Natural killer cell treated with Interleukin-12 subunit alpha and Interleukin-12 subunit beta and Interleukin-15 and Interleukin-18, amount 100 ng/mL, for 72 hours (primary cell): ENCODE measurements around the gene SMIM22. TPM values are rescaled to one million over a fixed set of nuclear protein-coding genes. Genes with fewer than 3 reads are reported as not detected.
A peak's percentile ranks its signal among the peaks of the same experiment; 100 is the strongest.

Source experiments
- ATAC-seq, 2 donors: fragments of 150-1000 bp; cut with Tn5 transposase in 1 of 2; sonication (Bioruptor Pico), chemical (Tn5 transposase) in 1 of 2; 2 replicates each; pipeline ENCODE4 v1.10.0; 2021
- DNase-seq: peaks from one replicate; pipeline ENCODE4 v3.0.0; 2022; ENCODE audit warnings: low spot score
- H3K27ac Mint-ChIP-seq, 2 donors: 1 replicate in 1 of 2; 2 replicates in 1 of 2; pipeline ENCODE4 v1.8.0; 2022; ENCODE audit warnings: mixed read lengths in 2 of 2, mild to moderate bottlenecking in 1 of 2, moderate library complexity in 1 of 2
- H3K27me3 Mint-ChIP-seq, 2 donors: 1 replicate in 1 of 2; 2 replicates in 1 of 2; pipeline ENCODE4 v1.8.0; 2022; ENCODE audit warnings: mixed read lengths in 2 of 2
- H3K36me3 Mint-ChIP-seq: one replicate; pipeline ENCODE4 v1.8.0; 2022; ENCODE audit warnings: mixed read lengths
- H3K4me1 Mint-ChIP-seq, 2 donors: 1 replicate in 1 of 2; 2 replicates in 1 of 2; pipeline ENCODE4 v1.8.0; 2022; ENCODE audit warnings: low read depth in 2 of 2, mixed read lengths in 2 of 2, mild to moderate bottlenecking in 1 of 2
- H3K4me3 Mint-ChIP-seq: one replicate; pipeline ENCODE4 v1.8.0; 2022; ENCODE audit warnings: mixed read lengths
- H3K9me3 Mint-ChIP-seq: 2 replicates; pipeline ENCODE4 v1.8.0; 2022; ENCODE audit warnings: mixed read lengths
- total RNA-seq, 2 donors: library from RNA; stranded (reverse); gene quantifications; one replicate each; pipeline ENCODE4 v1.2.3, GENCODE V29; 2022

SMIM22 gene
- total RNA-seq, 2 donors from 2014 or later, result not detected

GRCh38 chr16:4805231-4805630 is 10.1 kb downstream of the SMIM22 start:
- Mint-ChIP-seq H3K4me3 (no peak overlapping the region), H3K27ac (no peak overlapping the region), H3K4me1 (peaks cover 0 to 8% of the 10 kb centered on the region in 2 donors), H3K9me3 (no peaks in the 10 kb centered on the region), H3K27me3 (no peaks in the 10 kb centered on the region), H3K36me3 (peaks cover 7% of the 10 kb centered on the region)
- DNase-seq (no peak), ATAC-seq (no peak)

GRCh38 chr16:4806280-4806679 is 11.1 kb downstream of the SMIM22 start:
- Mint-ChIP-seq H3K36me3 (peaks cover 7% of the 10 kb centered on the region), H3K4me3 (no peak overlapping the region), H3K27me3 (no peaks in the 10 kb centered on the region), H3K9me3 (no peaks in the 10 kb centered on the region), H3K4me1 (peaks cover 0 to 5% of the 10 kb centered on the region in 2 donors), H3K27ac (no peak overlapping the region)
- DNase-seq (no peak), ATAC-seq (no peak)

GRCh38 chr16:4811242-4811641 is 16.1 kb downstream of the SMIM22 start:
- Mint-ChIP-seq H3K9me3 (no peaks in the 10 kb centered on the region), H3K27me3 (no peaks in the 10 kb centered on the region), H3K4me3 (no peak overlapping the region)

GRCh38 chr16:4811773-4812172 is 16.6 kb downstream of the SMIM22 start:
- no peak overlapping the region for H3K4me3 Mint-ChIP-seq
- DNase-seq, result no peak
- H3K36me3 Mint-ChIP-seq, result peaks cover 14% of the 10 kb centered on the region
- H3K27me3 Mint-ChIP-seq, result no peaks in the 10 kb centered on the region
- H3K4me1 Mint-ChIP-seq, result no peaks in the 10 kb centered on the region
- H3K27ac Mint-ChIP-seq, result no peak overlapping the region
- ATAC-seq, result peak; percentile 17 to 50
- H3K9me3 Mint-ChIP-seq, result no peaks in the 10 kb centered on the region

More at GRCh38 chr16:4811242-4811641, 16.1 kb downstream of the SMIM22 start:
- H3K36me3 Mint-ChIP-seq, result peaks cover 14% of the 10 kb centered on the region
- ATAC-seq (peak in 1 of 2 donors; percentile 41), DNase-seq (no peak)
- no peak overlapping the region for H3K27ac Mint-ChIP-seq
- H3K4me1 Mint-ChIP-seq, result no peaks in the 10 kb centered on the region

GRCh38 chr16:4813251-4814003 is 18.3 kb downstream of the SMIM22 start:
- ATAC-seq, result no peak
- Mint-ChIP-seq H3K36me3 (peaks cover 7% of the 10 kb centered on the region), H3K4me3 (no peak overlapping the region), H3K27me3 (no peaks in the 10 kb centered on the region), H3K4me1 (no peaks in the 10 kb centered on the region), H3K27ac (no peak overlapping the region), H3K9me3 (no peaks in the 10 kb centered on the region)
- no peak for DNase-seq

- no peaks in the 10 kb centered on the region for H3K9me3 Mint-ChIP-seq
- no peak for ATAC-seq
- peaks cover 0 to 4% of the 10 kb centered on the region in 2 donors for H3K4me1 Mint-ChIP-seq
- DNase-seq, result no peak
- H3K27me3 Mint-ChIP-seq, result no peaks in the 10 kb centered on the region
- H3K4me3 Mint-ChIP-seq, result no peak overlapping the region
- H3K36me3 Mint-ChIP-seq, result peaks cover 13% of the 10 kb centered on the region
- no peak overlapping the region for H3K27ac Mint-ChIP-seq
Observed at GRCh38 chr16:4814046-4814445, 18.9 kb downstream of the SMIM22 start.

GRCh38 chr16:4814542-4815173 is 19.5 kb downstream of the SMIM22 start:
- H3K4me1 Mint-ChIP-seq, result peaks cover 0 to 4% of the 10 kb centered on the region in 2 donors
- H3K27me3 Mint-ChIP-seq, result no peaks in the 10 kb centered on the region
- ATAC-seq, result no peak
- no peaks in the 10 kb centered on the region for H3K9me3 Mint-ChIP-seq
- no peak overlapping the region for H3K27ac Mint-ChIP-seq
- H3K36me3 Mint-ChIP-seq, result peaks cover 13% of the 10 kb centered on the region
- no peak overlapping the region for H3K4me3 Mint-ChIP-seq
- DNase-seq, result no peak

GRCh38 chr16:4820652-4821051 is 25.5 kb downstream of the SMIM22 start:
- no peak for ATAC-seq
- no peaks in the 10 kb centered on the region for H3K9me3 Mint-ChIP-seq
- peaks cover 0 to 11% of the 10 kb centered on the region in 2 donors for H3K4me1 Mint-ChIP-seq
- no peak overlapping the region for H3K4me3 Mint-ChIP-seq
- H3K27ac Mint-ChIP-seq, result no peak overlapping the region
- no peak for DNase-seq
- H3K36me3 Mint-ChIP-seq, result peaks cover 24% of the 10 kb centered on the region
- H3K27me3 Mint-ChIP-seq, result no peaks in the 10 kb centered on the region

- no peak for ATAC-seq
Observed at GRCh38 chr16:4825196-4825595, 30.0 kb downstream of the SMIM22 start.

GRCh38 chr16:4826526-4826925 is 31.4 kb downstream of the SMIM22 start:
- Mint-ChIP-seq H3K27me3 (no peaks in the 10 kb centered on the region), H3K9me3 (no peaks in the 10 kb centered on the region)

More at GRCh38 chr16:4825196-4825595, 30.0 kb downstream of the SMIM22 start:
- H3K27ac Mint-ChIP-seq, result no peak overlapping the region
- peaks cover 0 to 6% of the 10 kb centered on the region in 2 donors for H3K4me1 Mint-ChIP-seq
- H3K9me3 Mint-ChIP-seq, result no peaks in the 10 kb centered on the region
- H3K27me3 Mint-ChIP-seq, result no peaks in the 10 kb centered on the region
- peaks cover 16% of the 10 kb centered on the region for H3K36me3 Mint-ChIP-seq
- H3K4me3 Mint-ChIP-seq, result no peak overlapping the region
- no peak for DNase-seq

GRCh38 chr16:4826980-4827379 is 31.8 kb downstream of the SMIM22 start:
- Mint-ChIP-seq H3K36me3 (peaks cover 31% of the 10 kb centered on the region), H3K27me3 (no peaks in the 10 kb centered on the region), H3K9me3 (no peaks in the 10 kb centered on the region), H3K4me3 (no peak overlapping the region), H3K4me1 (peaks cover 0 to 14% of the 10 kb centered on the region in 2 donors), H3K27ac (no peak overlapping the region)
- DNase-seq (no peak), ATAC-seq (no peak)

More at GRCh38 chr16:4826526-4826925, 31.4 kb downstream of the SMIM22 start:
- ATAC-seq (no peak), DNase-seq (no peak)
- H3K27ac Mint-ChIP-seq, result no peak overlapping the region
- no peak overlapping the region for H3K4me3 Mint-ChIP-seq
- H3K4me1 Mint-ChIP-seq, result peaks cover 0 to 14% of the 10 kb centered on the region in 2 donors
- H3K36me3 Mint-ChIP-seq, result peaks cover 28% of the 10 kb centered on the region

GRCh38 chr16:4828567-4829321 is 33.6 kb downstream of the SMIM22 start:
- Mint-ChIP-seq H3K4me3 (no peak overlapping the region), H3K9me3 (no peaks in the 10 kb centered on the region), H3K4me1 (peaks cover 0 to 17% of the 10 kb centered on the region in 2 donors), H3K27me3 (no peaks in the 10 kb centered on the region), H3K27ac (no peak overlapping the region), H3K36me3 (peaks cover 35% of the 10 kb centered on the region)
- ATAC-seq, result no peak
- DNase-seq, result no peak

GRCh38 chr16:4830408-4830807 is 35.2 kb downstream of the SMIM22 start:
- Mint-ChIP-seq H3K27me3 (no peaks in the 10 kb centered on the region), H3K27ac (no peak overlapping the region)

GRCh38 chr16:4831616-4832015 is 36.4 kb downstream of the SMIM22 start:
- Mint-ChIP-seq H3K9me3 (no peaks in the 10 kb centered on the region), H3K36me3 (peaks cover 31% of the 10 kb centered on the region), H3K27me3 (no peaks in the 10 kb centered on the region), H3K4me1 (peaks cover 0 to 14% of the 10 kb centered on the region in 2 donors), H3K27ac (no peak overlapping the region), H3K4me3 (no peak overlapping the region)
- ATAC-seq (no peak), DNase-seq (no peak)

More at GRCh38 chr16:4830408-4830807, 35.2 kb downstream of the SMIM22 start:
- peaks cover 0 to 11% of the 10 kb centered on the region in 2 donors for H3K4me1 Mint-ChIP-seq
- peaks cover 26% of the 10 kb centered on the region for H3K36me3 Mint-ChIP-seq
- no peak for DNase-seq
- H3K9me3 Mint-ChIP-seq, result no peaks in the 10 kb centered on the region
- no peak for ATAC-seq
- H3K4me3 Mint-ChIP-seq, result no peak overlapping the region
